CD4-positive, alpha-beta T cell treated with Interleukin-4 for 1 hour (primary cell): ENCODE data around the gene PACSIN2.

ENCODE experiments used
- DNase-seq, 2 donors: peaks; one replicate each; pipeline ENCODE4 v3.0.0-alpha.2; 2020 to 2022

The PACSIN2 gene

GRCh38 chr22:42901790-42902508 lies 113.0 kb downstream of the PACSIN2 start:
- DNase-seq: no peak

GRCh38 chr22:42897960-42898359 lies 117.0 kb downstream of the PACSIN2 start:
- DNase-seq: no peak

GRCh38 chr22:42895541-42895981 lies 119.4 kb downstream of the PACSIN2 start:
- no peak for DNase-seq

GRCh38 chr22:42895087-42895486 lies 119.9 kb downstream of the PACSIN2 start:
- DNase-seq: peak; percentile 29 to 50

- DNase-seq: peak in 1 of 2 donors; percentile 26
Observed at GRCh38 chr22:42893371-42894150, 121.4 kb downstream of the PACSIN2 start.

GRCh38 chr22:42892571-42893316 lies 122.2 kb downstream of the PACSIN2 start:
- DNase-seq: peak in 1 of 2 donors; percentile 16

GRCh38 chr22:42892156-42892555 lies 122.8 kb downstream of the PACSIN2 start:
- DNase-seq: no peak

- DNase-seq: no peak
Observed at GRCh38 chr22:42891696-42892095, 123.3 kb downstream of the PACSIN2 start.

- no peak for DNase-seq
Observed at GRCh38 chr22:42891008-42891407, 123.9 kb downstream of the PACSIN2 start.

- DNase-seq: peak; percentile 26 to 36
Observed at GRCh38 chr22:42889304-42889703, 125.6 kb downstream of the PACSIN2 start.

- no peak for DNase-seq
Observed at GRCh38 chr22:42887523-42888507, 127.1 kb downstream of the PACSIN2 start.

GRCh38 chr22:42887120-42887519 lies 127.8 kb downstream of the PACSIN2 start:
- no peak for DNase-seq

GRCh38 chr22:42885446-42885845 lies 129.5 kb downstream of the PACSIN2 start:
- no peak for DNase-seq

- DNase-seq: no peak
Observed at GRCh38 chr22:42884616-42885375, 130.2 kb downstream of the PACSIN2 start.

- no peak for DNase-seq
Observed at GRCh38 chr22:42883970-42884369, 131.0 kb downstream of the PACSIN2 start.

GRCh38 chr22:42883121-42883520 lies 131.8 kb downstream of the PACSIN2 start:
- DNase-seq: no peak

- no peak for DNase-seq
Observed at GRCh38 chr22:42881982-42882656, 132.8 kb downstream of the PACSIN2 start.

GRCh38 chr22:42881298-42881697 lies 133.7 kb downstream of the PACSIN2 start:
- no peak for DNase-seq

GRCh38 chr22:42880815-42881214 lies 134.1 kb downstream of the PACSIN2 start:
- no peak for DNase-seq

GRCh38 chr22:42879371-42880021 lies 135.5 kb downstream of the PACSIN2 start:
- DNase-seq: no peak
